Mesothelial cell of epicardium (in vitro differentiated cells): ENCODE results near the gene PTOV1. TPM values are rescaled to one million over a fixed set of nuclear protein-coding genes. Genes with fewer than 3 reads are reported as not detected.
A peak's percentile ranks its signal among the peaks of the same experiment; 100 is the strongest.

ENCODE experiments used
- DNase-seq, 2 experiments: peaks; one replicate each; pipeline ENCODE4 v3.0.0; 2021; ENCODE audit warnings: low spot score in 2 of 2; ENCODE audit not compliant: unreplicated experiment in 2 of 2
- H3K27ac Mint-ChIP-seq: 2 replicates; pipeline ENCODE4 v1.8.0; 2021; ENCODE audit warnings: mixed read lengths
- H3K27me3 Mint-ChIP-seq: 2 replicates; pipeline ENCODE4 v1.8.0; 2021; ENCODE audit warnings: low read depth, mixed read lengths
- H3K36me3 Mint-ChIP-seq: 2 replicates; pipeline ENCODE4 v1.8.0; 2021; ENCODE audit warnings: mixed read lengths
- H3K4me1 Mint-ChIP-seq: 2 replicates; pipeline ENCODE4 v1.8.0; 2021; ENCODE audit warnings: mixed read lengths
- H3K4me3 Mint-ChIP-seq: 2 replicates; pipeline ENCODE4 v1.8.0; 2021; ENCODE audit warnings: mild to moderate bottlenecking, moderate library complexity, mixed read lengths
- H3K9me3 Mint-ChIP-seq: 2 replicates; pipeline ENCODE4 v1.8.0; 2021; ENCODE audit warnings: mixed read lengths
- CTCF ChIP-seq: fragments of 200-600 bp; sonication (generic); IDR thresholded peaks from one replicate; pipeline ENCODE4 v1.5.0; 2021; ENCODE audit warnings: antibody characterized with exemption; ENCODE audit not compliant: unreplicated experiment
- total RNA-seq: library from RNA; stranded (reverse); gene quantifications from 3 replicates; pipeline ENCODE4 v1.2.1, GENCODE V29; 2021

The PTOV1 gene
- total RNA-seq, 1 donor from 2014 or later: 431 TPM

GRCh38 chr19:49876422-49877019 is 25.6 kb downstream of the PTOV1 start:
- Mint-ChIP-seq H3K4me1 (peaks cover 26% of the 10 kb centered on the region), H3K27me3 (no peaks in the 10 kb centered on the region)
- TF ChIP-seq CTCF: no peak

GRCh38 chr19:49877020-49877878 is 26.3 kb downstream of the PTOV1 start, which contains the start of the genes AKT1S1 and TBC1D17:
Gene AKT1S1 (minus strand): TSS chr19:49877355. CDS start chr19:49873295, 4,060 bp downstream.
Gene TBC1D17 (plus strand): TSS chr19:49877702. CDS start chr19:49877724, 22 bp downstream.
- Mint-ChIP-seq H3K4me3 (no peak within 1 kb of the TSS), H3K36me3 (peaks cover 17% of the 10 kb centered on the region), H3K9me3 (no peaks in the 10 kb centered on the region), H3K27me3 (no peaks in the 10 kb centered on the region), H3K4me1 (peaks cover 21% of the 10 kb centered on the region), H3K27ac (no peak within 1 kb of the TSS)
- peak; percentile 97 to 98 for DNase-seq
- no peak for TF ChIP-seq CTCF

More at GRCh38 chr19:49876422-49877019, 25.6 kb downstream of the PTOV1 start:
- Mint-ChIP-seq H3K4me3 (no peak overlapping the region), H3K27ac (no peak overlapping the region), H3K9me3 (no peaks in the 10 kb centered on the region), H3K36me3 (peaks cover 15% of the 10 kb centered on the region)
- DNase-seq: peak; percentile 95 to 97

- peaks cover 20% of the 10 kb centered on the region for H3K36me3 Mint-ChIP-seq
- peaks cover 19% of the 10 kb centered on the region for H3K4me1 Mint-ChIP-seq
- H3K4me3 Mint-ChIP-seq: no peak overlapping the region
- peak; percentile 97 for DNase-seq
- no peak overlapping the region for H3K27ac Mint-ChIP-seq
- TF ChIP-seq CTCF: no peak
- H3K9me3 Mint-ChIP-seq: no peaks in the 10 kb centered on the region
- H3K27me3 Mint-ChIP-seq: no peaks in the 10 kb centered on the region
Measured at GRCh38 chr19:49877879-49878743, 27.2 kb downstream of the PTOV1 start.

GRCh38 chr19:49878744-49879070 is 27.7 kb downstream of the PTOV1 start:
- H3K27me3 Mint-ChIP-seq: no peaks in the 10 kb centered on the region
- H3K9me3 Mint-ChIP-seq: no peaks in the 10 kb centered on the region
- H3K4me3 Mint-ChIP-seq: no peak overlapping the region
- H3K27ac Mint-ChIP-seq: no peak overlapping the region
- peaks cover 19% of the 10 kb centered on the region for H3K4me1 Mint-ChIP-seq
- no peak for DNase-seq
- peaks cover 26% of the 10 kb centered on the region for H3K36me3 Mint-ChIP-seq
- no peak for TF ChIP-seq CTCF

GRCh38 chr19:49879243-49879963 is 28.4 kb downstream of the PTOV1 start:
- Mint-ChIP-seq H3K27me3 (no peaks in the 10 kb centered on the region), H3K4me1 (peaks cover 19% of the 10 kb centered on the region), H3K27ac (no peak overlapping the region), H3K4me3 (no peak overlapping the region), H3K36me3 (peaks cover 29% of the 10 kb centered on the region), H3K9me3 (no peaks in the 10 kb centered on the region)
- TF ChIP-seq CTCF: no peak
- no peak for DNase-seq
